Mesothelial cell of epicardium (in vitro differentiated cells): ENCODE data around the gene PHF21B. TPM values are rescaled to one million over a fixed set of nuclear protein-coding genes. Genes with fewer than 3 reads are reported as not detected.

ENCODE experiments used
- DNase-seq, 2 experiments: peaks; one replicate each; pipeline ENCODE4 v3.0.0; 2021; ENCODE audit warnings: low spot score in 2 of 2; ENCODE audit not compliant: unreplicated experiment in 2 of 2
- H3K27ac Mint-ChIP-seq: 2 replicates; pipeline ENCODE4 v1.8.0; 2021; ENCODE audit warnings: mixed read lengths
- H3K27me3 Mint-ChIP-seq: 2 replicates; pipeline ENCODE4 v1.8.0; 2021; ENCODE audit warnings: low read depth, mixed read lengths
- H3K36me3 Mint-ChIP-seq: 2 replicates; pipeline ENCODE4 v1.8.0; 2021; ENCODE audit warnings: mixed read lengths
- H3K4me1 Mint-ChIP-seq: 2 replicates; pipeline ENCODE4 v1.8.0; 2021; ENCODE audit warnings: mixed read lengths
- H3K4me3 Mint-ChIP-seq: 2 replicates; pipeline ENCODE4 v1.8.0; 2021; ENCODE audit warnings: mild to moderate bottlenecking, moderate library complexity, mixed read lengths
- H3K9me3 Mint-ChIP-seq: 2 replicates; pipeline ENCODE4 v1.8.0; 2021; ENCODE audit warnings: mixed read lengths
- total RNA-seq: library from RNA; stranded (reverse); gene quantifications from 3 replicates; pipeline ENCODE4 v1.2.1, GENCODE V29; 2021
- TF ChIP-seq, protein P1 (sequence below): fragments of 200-600 bp; sonication (generic); IDR thresholded peaks from one replicate; pipeline ENCODE4 v1.5.0; 2021; ENCODE audit warnings: antibody characterized with exemption; ENCODE audit not compliant: unreplicated experiment

PHF21B gene
- total RNA-seq, 1 donor from 2014 or later, result 8.6 TPM

GRCh38 chr22:44956840-44957767, 52.7 kb downstream of the PHF21B start:
- Mint-ChIP-seq H3K4me3 (no peak overlapping the region), H3K4me1 (peaks cover 6% of the 10 kb centered on the region), H3K27me3 (peaks cover 24% of the 10 kb centered on the region), H3K9me3 (no peaks in the 10 kb centered on the region), H3K27ac (no peak overlapping the region), H3K36me3 (no peaks in the 10 kb centered on the region)
- TF ChIP-seq, protein P1, sequence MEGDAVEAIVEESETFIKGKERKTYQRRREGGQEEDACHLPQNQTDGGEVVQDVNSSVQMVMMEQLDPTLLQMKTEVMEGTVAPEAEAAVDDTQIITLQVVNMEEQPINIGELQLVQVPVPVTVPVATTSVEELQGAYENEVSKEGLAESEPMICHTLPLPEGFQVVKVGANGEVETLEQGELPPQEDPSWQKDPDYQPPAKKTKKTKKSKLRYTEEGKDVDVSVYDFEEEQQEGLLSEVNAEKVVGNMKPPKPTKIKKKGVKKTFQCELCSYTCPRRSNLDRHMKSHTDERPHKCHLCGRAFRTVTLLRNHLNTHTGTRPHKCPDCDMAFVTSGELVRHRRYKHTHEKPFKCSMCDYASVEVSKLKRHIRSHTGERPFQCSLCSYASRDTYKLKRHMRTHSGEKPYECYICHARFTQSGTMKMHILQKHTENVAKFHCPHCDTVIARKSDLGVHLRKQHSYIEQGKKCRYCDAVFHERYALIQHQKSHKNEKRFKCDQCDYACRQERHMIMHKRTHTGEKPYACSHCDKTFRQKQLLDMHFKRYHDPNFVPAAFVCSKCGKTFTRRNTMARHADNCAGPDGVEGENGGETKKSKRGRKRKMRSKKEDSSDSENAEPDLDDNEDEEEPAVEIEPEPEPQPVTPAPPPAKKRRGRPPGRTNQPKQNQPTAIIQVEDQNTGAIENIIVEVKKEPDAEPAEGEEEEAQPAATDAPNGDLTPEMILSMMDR, result peak; percentile 45
- no peak for DNase-seq

DNA sequence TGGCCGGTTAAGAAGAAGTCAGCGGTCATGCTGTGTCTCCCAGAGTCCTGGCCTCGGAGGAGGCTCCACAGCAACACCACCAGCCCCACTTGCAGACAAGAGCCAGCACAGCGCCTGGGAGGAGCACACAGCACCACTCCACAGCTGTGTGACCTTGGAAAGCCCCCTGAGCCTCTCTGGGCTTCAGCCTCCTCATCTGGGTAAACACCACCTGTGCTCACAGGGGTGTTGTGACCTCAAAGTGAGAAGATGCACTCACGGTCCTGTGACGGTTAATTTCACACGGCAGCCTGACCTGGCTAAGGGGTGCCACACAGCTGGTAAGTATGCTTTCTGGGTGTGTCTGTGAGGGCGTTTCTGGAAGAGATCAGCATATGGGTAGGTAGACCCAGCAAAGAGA, 54.7 kb downstream of the PHF21B start:
- Mint-ChIP-seq H3K27ac (no peak overlapping the region), H3K9me3 (peaks cover 8% of the 10 kb centered on the region), H3K4me1 (peaks cover 6% of the 10 kb centered on the region), H3K36me3 (no peaks in the 10 kb centered on the region), H3K4me3 (no peak overlapping the region), H3K27me3 (peaks cover 34% of the 10 kb centered on the region)
- no peak for DNase-seq
- TF ChIP-seq, protein P1, result no peak

GRCh38 chr22:44954149-44954548, 55.7 kb downstream of the PHF21B start:
- peaks cover 6% of the 10 kb centered on the region for H3K4me1 Mint-ChIP-seq
- peaks cover 8% of the 10 kb centered on the region for H3K9me3 Mint-ChIP-seq
- TF ChIP-seq, protein P1, result no peak
- no peaks in the 10 kb centered on the region for H3K36me3 Mint-ChIP-seq
- peaks cover 37% of the 10 kb centered on the region for H3K27me3 Mint-ChIP-seq
- H3K4me3 Mint-ChIP-seq, result no peak overlapping the region
- no peak overlapping the region for H3K27ac Mint-ChIP-seq
- no peak for DNase-seq

- H3K4me1 Mint-ChIP-seq, result peaks cover 6% of the 10 kb centered on the region
- no peak overlapping the region for H3K4me3 Mint-ChIP-seq
- peaks cover 8% of the 10 kb centered on the region for H3K9me3 Mint-ChIP-seq
- H3K36me3 Mint-ChIP-seq, result no peaks in the 10 kb centered on the region
- no peak for DNase-seq
- no peak overlapping the region for H3K27ac Mint-ChIP-seq
- TF ChIP-seq, protein P1, result no peak
- peaks cover 37% of the 10 kb centered on the region for H3K27me3 Mint-ChIP-seq
These were observed 56.7 kb downstream of the PHF21B start for GRCh38 chr22:44952863-44953746.

DNA sequence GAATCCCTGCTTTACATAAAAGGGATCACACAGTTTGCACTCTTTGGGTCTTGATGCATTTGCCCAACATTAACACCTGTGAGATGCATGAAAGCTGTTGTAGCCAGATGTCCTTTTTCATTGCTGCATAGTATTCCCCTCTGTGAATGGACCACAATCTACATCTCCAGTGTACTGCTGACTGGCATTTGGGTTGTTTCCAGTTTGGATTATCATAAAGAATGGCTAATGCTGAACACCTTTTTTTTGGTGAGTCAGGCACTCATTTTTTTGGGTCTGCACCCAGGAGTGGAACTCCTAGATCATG, 58.3 kb downstream of the PHF21B start:
- no peak for DNase-seq
- Mint-ChIP-seq H3K27ac (no peak overlapping the region), H3K27me3 (peaks cover 37% of the 10 kb centered on the region), H3K36me3 (no peaks in the 10 kb centered on the region), H3K9me3 (peaks cover 8% of the 10 kb centered on the region), H3K4me1 (no peaks in the 10 kb centered on the region), H3K4me3 (no peak overlapping the region)
- TF ChIP-seq, protein P1, result no peak
